ENCODE results near the gene PHLPP1.

DNA sequence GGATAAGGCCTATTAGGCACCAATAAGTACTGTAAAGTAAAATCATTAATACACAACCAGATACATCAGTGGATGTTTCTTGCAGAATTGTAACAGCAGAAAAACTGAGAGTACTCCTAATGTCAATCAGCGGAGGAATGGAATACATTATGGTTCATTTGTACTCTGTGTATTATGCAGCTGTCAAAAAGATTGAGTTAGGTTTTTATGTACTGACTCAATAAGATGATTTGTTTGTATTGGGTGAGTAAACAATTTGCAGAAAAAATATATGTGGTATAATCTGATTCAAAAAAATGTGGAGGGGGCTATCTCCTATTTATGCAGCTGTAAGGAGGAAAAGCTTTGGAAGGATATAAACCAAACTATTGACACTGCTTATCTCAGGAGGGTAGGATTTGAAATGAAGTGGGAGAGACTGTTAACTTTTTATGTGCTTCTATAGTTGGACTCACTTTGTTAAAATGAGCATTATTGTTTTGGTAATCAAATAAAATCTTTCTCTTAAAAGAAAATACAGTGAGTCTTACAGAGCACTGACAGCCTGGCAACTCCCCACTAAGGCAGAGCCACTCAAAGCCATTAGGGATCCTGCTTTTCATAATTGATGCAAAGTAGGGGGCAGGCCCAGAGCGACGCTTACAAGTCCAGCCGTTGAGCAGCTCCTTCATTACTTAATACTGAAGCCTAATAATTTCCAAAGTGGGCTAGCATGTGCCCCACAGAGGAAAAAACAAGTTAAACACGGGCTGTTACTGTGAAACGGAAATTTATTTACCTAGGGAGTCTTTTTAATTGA, 168.8 kb downstream of the PHLPP1 start:
- TF ChIP-seq, protein P1, sequence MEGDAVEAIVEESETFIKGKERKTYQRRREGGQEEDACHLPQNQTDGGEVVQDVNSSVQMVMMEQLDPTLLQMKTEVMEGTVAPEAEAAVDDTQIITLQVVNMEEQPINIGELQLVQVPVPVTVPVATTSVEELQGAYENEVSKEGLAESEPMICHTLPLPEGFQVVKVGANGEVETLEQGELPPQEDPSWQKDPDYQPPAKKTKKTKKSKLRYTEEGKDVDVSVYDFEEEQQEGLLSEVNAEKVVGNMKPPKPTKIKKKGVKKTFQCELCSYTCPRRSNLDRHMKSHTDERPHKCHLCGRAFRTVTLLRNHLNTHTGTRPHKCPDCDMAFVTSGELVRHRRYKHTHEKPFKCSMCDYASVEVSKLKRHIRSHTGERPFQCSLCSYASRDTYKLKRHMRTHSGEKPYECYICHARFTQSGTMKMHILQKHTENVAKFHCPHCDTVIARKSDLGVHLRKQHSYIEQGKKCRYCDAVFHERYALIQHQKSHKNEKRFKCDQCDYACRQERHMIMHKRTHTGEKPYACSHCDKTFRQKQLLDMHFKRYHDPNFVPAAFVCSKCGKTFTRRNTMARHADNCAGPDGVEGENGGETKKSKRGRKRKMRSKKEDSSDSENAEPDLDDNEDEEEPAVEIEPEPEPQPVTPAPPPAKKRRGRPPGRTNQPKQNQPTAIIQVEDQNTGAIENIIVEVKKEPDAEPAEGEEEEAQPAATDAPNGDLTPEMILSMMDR (tag by site-specific recombination; IDR thresholded peaks at IDR 0.05) = no peak
- no peak for TF ChIP-seq SP2 (tag by site-specific recombination; IDR thresholded peaks at IDR 0.05)
- no peak for TF ChIP-seq SCRT2 (tag by site-specific recombination; IDR thresholded peaks at IDR 0.05)
- no peak for TF ChIP-seq ZNF169 (tag by site-specific recombination; IDR thresholded peaks at IDR 0.05)
- TF ChIP-seq OVOL3 (tag by site-specific recombination; IDR thresholded peaks at IDR 0.05) = 0 out of 2 replicates have a peak, but pooled peaks have one; percentile 33
- TF ChIP-seq, protein P2, sequence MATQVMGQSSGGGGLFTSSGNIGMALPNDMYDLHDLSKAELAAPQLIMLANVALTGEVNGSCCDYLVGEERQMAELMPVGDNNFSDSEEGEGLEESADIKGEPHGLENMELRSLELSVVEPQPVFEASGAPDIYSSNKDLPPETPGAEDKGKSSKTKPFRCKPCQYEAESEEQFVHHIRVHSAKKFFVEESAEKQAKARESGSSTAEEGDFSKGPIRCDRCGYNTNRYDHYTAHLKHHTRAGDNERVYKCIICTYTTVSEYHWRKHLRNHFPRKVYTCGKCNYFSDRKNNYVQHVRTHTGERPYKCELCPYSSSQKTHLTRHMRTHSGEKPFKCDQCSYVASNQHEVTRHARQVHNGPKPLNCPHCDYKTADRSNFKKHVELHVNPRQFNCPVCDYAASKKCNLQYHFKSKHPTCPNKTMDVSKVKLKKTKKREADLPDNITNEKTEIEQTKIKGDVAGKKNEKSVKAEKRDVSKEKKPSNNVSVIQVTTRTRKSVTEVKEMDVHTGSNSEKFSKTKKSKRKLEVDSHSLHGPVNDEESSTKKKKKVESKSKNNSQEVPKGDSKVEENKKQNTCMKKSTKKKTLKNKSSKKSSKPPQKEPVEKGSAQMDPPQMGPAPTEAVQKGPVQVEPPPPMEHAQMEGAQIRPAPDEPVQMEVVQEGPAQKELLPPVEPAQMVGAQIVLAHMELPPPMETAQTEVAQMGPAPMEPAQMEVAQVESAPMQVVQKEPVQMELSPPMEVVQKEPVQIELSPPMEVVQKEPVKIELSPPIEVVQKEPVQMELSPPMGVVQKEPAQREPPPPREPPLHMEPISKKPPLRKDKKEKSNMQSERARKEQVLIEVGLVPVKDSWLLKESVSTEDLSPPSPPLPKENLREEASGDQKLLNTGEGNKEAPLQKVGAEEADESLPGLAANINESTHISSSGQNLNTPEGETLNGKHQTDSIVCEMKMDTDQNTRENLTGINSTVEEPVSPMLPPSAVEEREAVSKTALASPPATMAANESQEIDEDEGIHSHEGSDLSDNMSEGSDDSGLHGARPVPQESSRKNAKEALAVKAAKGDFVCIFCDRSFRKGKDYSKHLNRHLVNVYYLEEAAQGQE (tag by site-specific recombination; IDR thresholded peaks at IDR 0.05) = no peak
- no peak for TF ChIP-seq YY1 (tag by site-specific recombination; IDR thresholded peaks at IDR 0.05)
